Testis (tissue), 2 donors: ENCODE data around the gene BRS3.

Source experiments
- POLR2A ChIP-seq: fragments of 450-650 bp; IDR thresholded peaks from one replicate; pipeline ENCODE4 v1.6.1; 2017; ENCODE audit warnings: antibody characterized with exemption, mild to moderate bottlenecking, moderate library complexity
- TF ChIP-seq, protein P1 (sequence below), 3 experiments: fragments of 450-650 bp in 2 of 3; fragments of 200-600 bp in 1 of 3; sonication (generic) in 1 of 3; IDR thresholded peaks; one replicate each; pipeline ENCODE4 v1.5.1; 2016 to 2019; ENCODE audit warnings: antibody characterized with exemption in 3 of 3, mild to moderate bottlenecking in 2 of 3, moderate library complexity in 1 of 3

DNA sequence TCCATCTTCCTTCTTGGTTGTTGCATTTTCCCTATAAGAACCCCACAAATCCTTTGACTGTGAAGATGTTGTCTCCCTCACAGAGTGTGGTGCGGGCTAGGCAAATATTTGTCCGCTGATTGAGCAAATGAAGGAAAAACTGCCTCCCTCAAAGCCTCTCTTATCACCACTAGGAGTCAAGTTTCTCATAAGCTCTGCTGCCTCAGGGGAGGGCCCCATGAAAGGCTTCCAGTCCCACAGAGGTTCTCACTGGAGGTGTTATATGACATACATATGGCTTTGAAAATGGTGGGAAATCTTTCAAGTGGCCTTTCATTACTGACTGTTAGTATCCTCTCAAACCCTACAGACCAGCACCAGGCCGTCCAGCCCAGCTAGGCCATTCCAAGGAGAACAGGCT lies 53.5 kb downstream of the BRS3 start:
- TF ChIP-seq, protein P1, sequence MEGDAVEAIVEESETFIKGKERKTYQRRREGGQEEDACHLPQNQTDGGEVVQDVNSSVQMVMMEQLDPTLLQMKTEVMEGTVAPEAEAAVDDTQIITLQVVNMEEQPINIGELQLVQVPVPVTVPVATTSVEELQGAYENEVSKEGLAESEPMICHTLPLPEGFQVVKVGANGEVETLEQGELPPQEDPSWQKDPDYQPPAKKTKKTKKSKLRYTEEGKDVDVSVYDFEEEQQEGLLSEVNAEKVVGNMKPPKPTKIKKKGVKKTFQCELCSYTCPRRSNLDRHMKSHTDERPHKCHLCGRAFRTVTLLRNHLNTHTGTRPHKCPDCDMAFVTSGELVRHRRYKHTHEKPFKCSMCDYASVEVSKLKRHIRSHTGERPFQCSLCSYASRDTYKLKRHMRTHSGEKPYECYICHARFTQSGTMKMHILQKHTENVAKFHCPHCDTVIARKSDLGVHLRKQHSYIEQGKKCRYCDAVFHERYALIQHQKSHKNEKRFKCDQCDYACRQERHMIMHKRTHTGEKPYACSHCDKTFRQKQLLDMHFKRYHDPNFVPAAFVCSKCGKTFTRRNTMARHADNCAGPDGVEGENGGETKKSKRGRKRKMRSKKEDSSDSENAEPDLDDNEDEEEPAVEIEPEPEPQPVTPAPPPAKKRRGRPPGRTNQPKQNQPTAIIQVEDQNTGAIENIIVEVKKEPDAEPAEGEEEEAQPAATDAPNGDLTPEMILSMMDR (IDR thresholded peaks at IDR 0.05) = no peak
- TF ChIP-seq POLR2A = no peak
